Measurements from ENCODE around the gene CALCOCO2.
A peak's percentile ranks its signal among the peaks of the same experiment; 100 is the strongest.

CALCOCO2 gene

GRCh38 chr17:48903401-48903800 lies 72.6 kb downstream of the CALCOCO2 start:
- Histone ChIP-seq H4K20me1 (ENCODE audit: insufficient read depth, low read length) (no peaks in the 10 kb centered on the region), H3K9me3 (ENCODE audit: insufficient read depth, low read length) (no peaks in the 10 kb centered on the region), H3K27me3 (ENCODE audit: low read depth, low read length) (no peaks in the 10 kb centered on the region), H3K36me3 (replicated peaks; ENCODE audit: low read depth, low read length) (peaks cover 2% of the 10 kb centered on the region), H3K27ac (ENCODE audit: low read length) (no peak overlapping the region), H2AFZ (ENCODE audit: low read depth, low read length) (no peak overlapping the region), H3K4me1 (ENCODE audit: low read length) (peaks cover 4% of the 10 kb centered on the region), H3K9ac (ENCODE audit: low read length) (no peak overlapping the region), H3K79me2 (ENCODE audit: low read length) (peaks cover 13% of the 10 kb centered on the region), H3K4me2 (ENCODE audit: low read length) (no peak overlapping the region), H3K4me3 (ENCODE audit: low read length) (no peak overlapping the region)
- TF ChIP-seq EZH2phosphoT487 (IDR thresholded peaks at IDR 0.05; ENCODE audit: low read depth) (no peak), CTCF (IDR thresholded peaks at IDR 0.05; ENCODE audit: low read depth, low read length) (no peak)

GRCh38 chr17:48904428-48904827 lies 73.6 kb downstream of the CALCOCO2 start:
- H3K4me3 ChIP-seq (ENCODE audit: low read length): no peak overlapping the region
- no peak overlapping the region for H3K4me2 ChIP-seq (ENCODE audit: low read length)
- no peaks in the 10 kb centered on the region for H3K27me3 ChIP-seq (ENCODE audit: low read depth, low read length)
- no peak overlapping the region for H3K27ac ChIP-seq (ENCODE audit: low read length)
- no peaks in the 10 kb centered on the region for H3K9me3 ChIP-seq (ENCODE audit: insufficient read depth, low read length)
- no peak overlapping the region for H2AFZ ChIP-seq (ENCODE audit: low read depth, low read length)
- peaks cover 3% of the 10 kb centered on the region for H3K36me3 ChIP-seq (replicated peaks; ENCODE audit: low read depth, low read length)
- TF ChIP-seq CTCF (IDR thresholded peaks at IDR 0.05; ENCODE audit: low read depth, low read length) (no peak), EZH2phosphoT487 (IDR thresholded peaks at IDR 0.05; ENCODE audit: low read depth) (no peak)
- peaks cover 23% of the 10 kb centered on the region for H3K79me2 ChIP-seq (ENCODE audit: low read length)
- H3K9ac ChIP-seq (ENCODE audit: low read length): no peak overlapping the region
- H3K4me1 ChIP-seq (ENCODE audit: low read length): peaks cover 5% of the 10 kb centered on the region
- H4K20me1 ChIP-seq (ENCODE audit: insufficient read depth, low read length): peaks cover 4% of the 10 kb centered on the region

DNA sequence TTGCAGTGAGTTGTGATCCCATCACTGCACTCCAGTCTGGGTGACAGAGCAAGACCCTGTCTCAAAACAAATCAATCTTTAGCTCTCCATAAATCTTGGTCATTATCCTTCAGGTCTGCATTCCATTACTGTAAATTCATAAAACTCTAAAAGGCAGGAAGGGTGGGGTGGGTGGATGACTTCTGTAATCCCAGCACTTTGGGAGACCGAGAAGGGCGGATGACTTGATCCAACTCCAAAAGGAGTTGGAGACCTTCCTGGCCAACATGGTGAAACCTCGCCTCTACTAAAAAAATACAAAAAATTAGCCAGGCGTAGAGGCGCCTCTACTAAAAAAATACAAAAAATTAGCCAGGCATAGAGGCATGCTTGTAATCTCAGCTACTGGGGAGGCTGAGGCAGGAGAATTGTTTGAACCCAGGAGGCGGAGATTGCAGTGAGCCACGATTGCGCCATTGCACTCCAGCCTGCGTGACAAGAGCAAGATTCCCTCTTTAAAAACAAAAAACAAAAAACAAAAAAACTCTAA lies 75.2 kb downstream of the CALCOCO2 start:
- Histone ChIP-seq H3K4me3 (ENCODE audit: low read length) (no peak overlapping the region), H3K27me3 (ENCODE audit: low read depth, low read length) (no peaks in the 10 kb centered on the region), H3K9me3 (ENCODE audit: insufficient read depth, low read length) (no peaks in the 10 kb centered on the region), H4K20me1 (ENCODE audit: insufficient read depth, low read length) (peaks cover 19% of the 10 kb centered on the region), H3K9ac (ENCODE audit: low read length) (no peak overlapping the region), H3K4me2 (ENCODE audit: low read length) (no peak overlapping the region), H3K79me2 (ENCODE audit: low read length) (peaks cover 40% of the 10 kb centered on the region), H2AFZ (ENCODE audit: low read depth, low read length) (no peak overlapping the region), H3K4me1 (ENCODE audit: low read length) (peaks cover 21% of the 10 kb centered on the region), H3K27ac (ENCODE audit: low read length) (no peak overlapping the region), H3K36me3 (replicated peaks; ENCODE audit: low read depth, low read length) (peaks cover 19% of the 10 kb centered on the region)
- TF ChIP-seq EZH2phosphoT487 (IDR thresholded peaks at IDR 0.05; ENCODE audit: low read depth) (no peak), CTCF (IDR thresholded peaks at IDR 0.05; ENCODE audit: low read depth, low read length) (no peak)

GRCh38 chr17:48907713-48908046 lies 76.8 kb downstream of the CALCOCO2 start:
- Histone ChIP-seq H3K4me1 (ENCODE audit: low read length) (peaks cover 28% of the 10 kb centered on the region), H3K9ac (ENCODE audit: low read length) (peak overlapping the region; percentile 96), H4K20me1 (ENCODE audit: insufficient read depth, low read length) (peaks cover 22% of the 10 kb centered on the region), H3K27me3 (ENCODE audit: low read depth, low read length) (no peaks in the 10 kb centered on the region), H3K27ac (ENCODE audit: low read length) (peak overlapping the region; percentile 86), H3K36me3 (replicated peaks; ENCODE audit: low read depth, low read length) (peaks cover 35% of the 10 kb centered on the region), H3K4me3 (ENCODE audit: low read length) (peak overlapping the region; percentile 99), H3K4me2 (ENCODE audit: low read length) (peak overlapping the region; percentile 100), H2AFZ (ENCODE audit: low read depth, low read length) (peak overlapping the region; percentile 76; the same call in 1 of the 2 replicates), H3K79me2 (ENCODE audit: low read length) (peaks cover 56% of the 10 kb centered on the region), H3K9me3 (ENCODE audit: insufficient read depth, low read length) (no peaks in the 10 kb centered on the region)
- TF ChIP-seq CTCF (IDR thresholded peaks at IDR 0.05; ENCODE audit: low read depth, low read length): no peak
- TF ChIP-seq EZH2phosphoT487 (IDR thresholded peaks at IDR 0.05; ENCODE audit: low read depth): no peak
